HG03457 (cell line): ENCODE measurements around the gene MTHFR.

ENCODE experiments used
- ATAC-seq: cut with Tn5 transposase; IDR thresholded peaks from one replicate; pipeline ENCODE4 v1.9.1; 2021; ENCODE audit warnings: moderate number of reproducible peaks; ENCODE audit not compliant: unreplicated experiment

Gene MTHFR

DNA sequence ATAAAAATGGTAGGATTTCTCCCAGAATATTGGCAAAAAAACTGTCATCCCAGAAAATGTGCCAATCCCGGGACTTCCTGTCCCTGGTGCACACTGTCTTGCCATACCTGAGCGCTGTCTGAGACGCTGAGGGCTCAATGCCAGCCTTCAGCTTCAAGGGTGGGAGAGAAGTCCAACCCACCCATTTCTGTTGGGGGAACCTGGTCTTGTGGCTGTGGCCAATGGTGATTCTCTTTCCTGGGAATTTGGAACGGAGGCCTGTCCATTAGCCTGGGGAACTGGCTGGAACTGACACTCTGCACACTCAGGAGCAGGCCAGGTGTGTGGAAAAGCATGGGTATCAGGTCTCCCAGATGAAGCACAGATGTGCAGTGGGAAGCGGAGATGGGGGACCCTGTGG, 6.7 kb downstream of the MTHFR start:
- ATAC-seq = no peak

DNA sequence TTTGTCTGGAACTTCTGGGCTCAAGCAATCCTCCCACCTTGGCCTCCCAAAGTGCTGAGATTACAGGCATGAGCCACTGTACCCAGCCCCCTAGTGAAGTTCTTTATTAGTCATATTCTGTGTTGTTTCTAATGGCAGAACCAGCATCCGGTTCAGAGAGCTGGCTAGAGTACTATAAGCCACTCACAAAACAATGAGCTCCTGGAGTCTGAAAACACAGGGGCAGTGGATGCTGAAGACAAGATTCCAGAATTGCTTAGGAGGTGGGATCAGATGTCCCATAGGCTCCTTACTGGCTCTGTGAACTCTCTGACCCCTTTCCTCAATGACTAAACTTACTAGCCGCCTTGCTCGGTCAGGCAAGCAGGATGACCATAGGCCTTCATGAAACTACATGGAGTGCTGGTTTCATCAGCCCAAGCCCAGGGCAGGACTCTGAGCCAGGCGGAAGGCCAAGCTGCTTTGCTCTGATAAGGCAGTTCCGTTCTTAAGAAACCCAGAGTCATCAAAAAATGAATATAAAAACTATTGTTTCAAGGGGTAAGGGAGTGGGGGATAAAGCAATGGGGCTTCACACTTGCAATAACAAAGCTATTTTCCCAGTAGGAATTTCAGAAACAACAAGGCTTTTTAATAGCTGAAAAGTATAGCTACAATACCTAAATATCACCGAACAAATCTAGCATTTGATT, 8.1 kb downstream of the MTHFR start:
- ATAC-seq = no peak

DNA sequence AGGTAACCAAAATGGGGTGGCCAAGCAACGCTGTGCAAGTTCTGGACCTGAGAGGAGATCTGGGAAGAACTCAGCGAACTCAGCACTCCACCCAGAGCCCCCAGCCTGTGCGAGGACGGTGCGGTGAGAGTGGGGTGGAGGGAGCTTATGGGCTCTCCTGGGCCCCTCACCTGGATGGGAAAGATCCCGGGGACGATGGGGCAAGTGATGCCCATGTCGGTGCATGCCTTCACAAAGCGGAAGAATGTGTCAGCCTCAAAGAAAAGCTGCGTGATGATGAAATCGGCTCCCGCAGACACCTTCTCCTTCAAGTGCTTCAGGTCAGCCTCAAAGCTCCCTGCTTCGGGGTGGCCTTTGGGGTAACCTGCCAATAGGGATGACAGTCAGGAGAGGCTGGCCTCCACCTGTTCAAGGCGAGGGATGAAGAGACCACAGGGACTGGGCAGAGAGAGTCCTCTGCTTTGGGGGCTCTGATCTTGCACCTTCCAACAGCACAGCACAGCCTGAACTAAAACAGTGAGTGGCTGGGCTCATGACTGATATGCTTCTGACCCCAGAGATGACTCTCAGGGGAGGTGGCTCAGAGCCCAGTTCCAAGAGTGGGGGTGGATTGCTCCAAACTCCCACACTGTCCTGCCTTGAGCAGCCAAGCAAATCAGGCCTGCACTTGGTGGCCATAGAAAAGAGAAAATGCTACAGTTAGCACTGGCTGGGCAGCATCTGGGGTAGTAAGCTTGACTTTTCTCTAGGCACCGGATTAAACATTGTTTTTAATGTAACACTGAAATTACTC, 9.5 kb downstream of the MTHFR start:
- no peak for ATAC-seq

DNA sequence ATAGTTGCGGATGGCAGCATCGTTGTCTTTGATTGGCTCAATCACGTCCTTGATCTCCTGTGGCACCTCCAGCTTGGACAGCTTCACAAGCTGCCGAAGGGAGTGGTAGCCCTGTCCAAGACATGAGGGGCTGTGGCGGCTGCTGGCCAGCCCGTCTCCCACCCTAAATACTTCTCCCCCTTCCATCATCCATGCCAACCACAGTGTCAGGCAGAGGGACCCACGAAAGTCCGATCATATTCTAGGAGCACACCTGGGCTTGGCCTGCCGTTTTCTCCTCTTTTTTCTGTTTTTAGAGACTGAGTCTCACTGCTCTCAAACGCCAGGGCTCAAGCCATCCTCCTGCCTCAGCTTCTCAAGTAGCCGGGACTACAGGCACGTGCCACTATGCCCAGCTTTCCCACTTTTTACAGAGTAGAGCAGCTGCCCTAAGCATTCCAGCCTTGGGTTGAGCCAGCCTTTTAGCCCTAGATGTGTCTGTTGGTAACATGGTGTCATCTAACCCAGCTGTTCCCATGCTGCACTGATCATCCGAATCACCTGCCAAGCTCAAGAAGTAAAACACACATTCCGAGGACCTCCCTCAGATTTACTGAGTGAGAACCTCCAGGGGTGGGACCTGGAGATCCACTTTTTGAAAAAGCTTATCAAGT, 10.4 kb downstream of the MTHFR start:
- ATAC-seq = no peak

DNA sequence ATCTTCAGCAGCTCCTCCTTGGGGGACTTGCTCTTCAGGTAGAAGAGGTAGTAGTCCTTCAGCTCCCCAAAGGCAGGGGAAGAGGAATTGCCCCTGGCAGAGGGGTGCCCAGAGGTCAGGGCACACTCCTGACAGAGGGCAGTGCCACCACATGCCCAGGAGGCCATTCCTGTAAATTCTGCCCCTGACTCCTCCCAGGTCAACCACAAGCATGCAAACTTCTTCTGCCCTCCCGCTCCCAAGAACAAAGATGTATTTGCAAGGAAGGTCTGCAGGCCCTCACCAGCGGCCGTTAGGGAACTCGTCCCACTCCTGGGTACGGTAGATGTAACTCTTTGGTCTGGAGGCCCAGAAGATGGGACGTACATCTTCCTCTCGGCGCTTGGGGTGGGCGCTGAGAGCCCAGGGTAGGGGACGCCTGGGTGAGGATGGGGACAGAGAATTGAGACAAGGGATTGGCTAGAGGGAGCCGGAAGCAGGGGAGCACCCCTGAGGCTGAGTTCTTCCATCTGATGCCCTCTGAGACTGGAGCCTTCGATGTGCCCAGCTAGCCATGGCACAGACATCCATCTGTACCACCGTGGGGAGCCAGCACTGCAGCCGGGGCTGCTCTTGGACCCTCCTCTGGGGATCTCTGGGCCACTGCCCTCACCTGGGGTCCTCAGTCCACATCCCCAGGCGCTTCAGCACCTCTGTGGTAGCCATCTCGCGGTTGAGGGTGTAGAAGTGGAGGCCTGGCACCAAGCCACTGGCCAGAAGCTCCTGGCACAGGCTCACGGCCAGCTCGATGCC, 11.1 kb downstream of the MTHFR start:
- no peak for ATAC-seq

DNA sequence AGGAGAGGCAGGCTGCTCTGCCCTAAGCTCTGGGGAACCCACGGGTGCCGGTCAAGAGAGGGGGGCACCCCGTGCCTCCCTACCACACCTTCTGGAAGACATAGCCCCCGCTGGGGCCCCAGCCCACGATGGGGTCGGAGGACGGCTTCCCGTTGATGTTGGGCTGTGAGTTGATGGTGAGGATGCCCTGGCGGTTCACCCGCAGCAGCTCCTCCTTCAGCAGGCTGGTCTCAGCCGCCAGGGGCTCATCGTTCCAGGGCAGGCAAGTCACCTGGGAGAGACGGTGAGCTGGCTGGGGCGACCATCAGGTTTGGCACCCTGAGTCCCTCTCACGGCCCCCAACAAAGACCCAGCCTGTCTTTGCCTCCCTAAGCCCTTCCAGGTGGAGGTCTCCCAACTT, 11.9 kb downstream of the MTHFR start:
- no peak for ATAC-seq

DNA sequence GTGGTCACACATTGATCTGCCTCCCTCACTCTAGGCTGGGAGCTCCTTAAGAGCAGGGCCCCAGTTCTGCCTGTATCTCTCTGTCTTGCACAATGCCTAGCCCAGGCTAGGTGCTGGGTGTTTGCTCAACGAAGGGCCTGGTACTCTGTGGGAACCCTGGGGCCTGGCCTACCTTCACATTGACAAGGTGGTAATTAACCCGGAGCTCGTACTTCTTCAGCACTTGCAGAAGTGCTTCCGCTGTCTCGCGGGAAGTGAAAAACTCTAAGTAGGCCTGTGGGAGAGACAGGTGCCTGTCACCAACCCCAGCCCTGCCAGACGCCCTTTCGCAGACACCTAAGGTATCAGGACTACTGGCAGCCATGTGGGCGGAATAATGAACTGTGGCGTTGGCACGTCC, 13.7 kb downstream of the MTHFR start:
- no peak for ATAC-seq

DNA sequence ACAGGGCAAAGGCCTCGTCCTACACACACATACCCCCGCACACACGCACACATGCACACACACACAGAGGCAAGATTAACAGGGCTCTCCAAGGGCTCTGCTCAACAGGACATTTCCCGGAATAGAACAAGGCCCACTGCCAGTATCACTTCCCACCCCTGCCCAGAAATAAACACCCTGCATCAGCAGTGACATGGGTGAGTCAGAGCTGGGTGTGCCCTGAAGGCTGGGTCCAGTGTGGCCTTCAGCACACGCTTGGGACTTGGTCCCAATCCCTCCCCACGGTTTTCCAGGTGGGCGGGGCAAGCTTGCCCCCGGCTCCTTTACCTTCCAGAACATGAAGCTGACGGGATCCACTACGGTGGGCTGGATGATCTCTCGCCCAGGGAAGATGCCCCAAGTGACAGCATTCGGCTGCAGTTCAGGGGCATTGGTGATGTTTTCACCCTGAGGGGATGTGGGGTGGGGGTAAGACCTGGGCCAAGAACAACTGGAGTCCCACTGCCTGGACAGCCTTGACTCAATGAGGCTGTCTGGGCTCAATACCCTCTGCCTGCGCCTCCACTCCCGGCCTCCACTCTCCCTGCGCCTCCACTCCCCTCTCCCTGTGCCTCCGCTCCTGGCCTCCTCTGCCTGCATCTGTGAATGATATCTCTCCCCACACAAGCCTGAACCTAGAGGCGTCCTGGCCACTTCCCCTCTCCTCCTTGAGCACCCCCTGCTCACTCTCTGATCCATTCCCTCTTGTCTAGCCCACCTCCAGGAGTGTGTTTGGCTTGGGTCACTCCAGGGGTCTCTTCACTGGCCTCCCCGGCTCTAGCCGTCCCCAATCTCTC, 14.7 kb downstream of the MTHFR start:
- ATAC-seq = no peak

DNA sequence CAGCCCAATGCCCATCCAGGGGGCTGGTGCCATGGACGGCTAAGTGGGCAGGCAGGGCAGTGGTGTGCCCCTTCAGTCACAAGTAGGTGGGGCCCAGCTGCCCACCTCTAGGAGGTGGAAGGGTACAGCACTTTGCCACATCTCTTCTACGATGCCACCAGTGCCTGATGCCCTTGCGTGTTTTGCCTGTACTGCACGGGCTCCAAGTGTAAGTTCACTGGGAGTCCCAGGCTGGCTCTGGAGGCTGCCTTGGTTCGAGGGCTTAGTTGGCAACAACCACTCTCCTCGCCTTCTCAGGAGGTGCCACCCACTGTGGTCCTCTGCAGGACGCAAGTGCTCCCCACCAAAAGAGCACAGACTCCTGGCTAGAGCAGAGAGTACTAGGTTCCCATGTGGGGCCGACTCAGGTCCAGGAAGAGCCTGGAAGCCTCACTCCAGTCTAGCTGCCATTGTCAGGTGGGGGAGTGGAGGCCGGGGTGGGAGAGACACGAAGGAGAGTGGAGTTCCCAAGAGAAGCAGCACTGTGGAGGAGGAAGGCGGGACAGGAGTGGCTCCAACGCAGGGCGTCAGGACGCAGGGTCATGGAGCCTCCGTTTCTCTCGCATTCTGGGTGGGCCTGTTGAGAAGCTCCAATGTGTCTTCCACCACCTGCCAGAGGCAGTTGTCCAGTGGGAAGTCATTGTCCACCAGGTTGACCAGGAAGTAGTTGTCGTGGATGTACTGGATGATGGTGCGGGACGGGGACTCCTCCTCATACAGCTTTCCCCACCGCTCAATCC, 15.5 kb downstream of the MTHFR start:
- no peak for ATAC-seq

DNA sequence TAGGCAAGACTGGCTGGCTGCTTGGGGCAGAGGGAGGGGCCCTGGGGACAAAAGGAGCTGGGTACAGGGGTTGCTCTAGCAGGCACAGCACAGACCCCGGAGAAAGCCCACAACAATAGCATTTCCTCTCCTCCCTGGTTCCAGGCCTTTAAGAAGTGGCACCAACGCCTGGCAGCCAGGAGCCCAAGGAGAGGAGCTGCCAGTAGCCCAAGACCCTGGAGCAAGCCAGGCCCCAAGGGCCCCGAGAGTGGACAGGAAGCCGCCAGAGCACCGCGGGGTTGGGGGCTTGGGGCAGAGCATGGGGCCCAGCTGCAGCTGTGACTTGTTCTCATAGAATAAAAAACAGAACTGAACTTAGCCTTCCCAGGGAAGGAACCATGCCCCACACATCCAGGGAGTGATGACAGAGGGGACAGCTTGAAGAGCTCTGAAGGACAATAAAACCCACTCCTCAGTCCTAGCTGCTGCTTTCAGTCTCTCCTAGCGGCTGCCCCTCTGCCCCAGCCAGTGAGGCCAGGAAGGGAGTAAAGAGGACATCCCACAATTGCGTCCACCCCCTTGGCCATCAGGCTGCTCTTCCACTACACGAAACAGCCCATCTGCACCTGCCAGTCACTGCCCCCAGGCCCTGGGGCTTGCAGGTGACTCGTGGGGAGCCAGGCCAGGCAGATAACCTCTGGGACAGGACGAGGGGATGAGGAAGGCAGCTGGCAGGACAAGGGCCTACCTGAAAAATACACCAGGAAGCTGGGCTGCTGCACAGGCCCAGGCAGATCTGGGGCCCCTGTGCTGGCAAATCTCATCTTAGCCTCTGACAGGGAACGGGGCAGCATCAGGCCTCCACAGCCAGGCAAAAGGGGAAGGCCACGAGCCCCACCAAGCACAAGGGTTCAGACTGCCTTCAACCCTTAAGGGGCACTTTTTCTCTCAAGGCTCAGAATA, 16.4 kb downstream of the MTHFR start:
- ATAC-seq = no peak

DNA sequence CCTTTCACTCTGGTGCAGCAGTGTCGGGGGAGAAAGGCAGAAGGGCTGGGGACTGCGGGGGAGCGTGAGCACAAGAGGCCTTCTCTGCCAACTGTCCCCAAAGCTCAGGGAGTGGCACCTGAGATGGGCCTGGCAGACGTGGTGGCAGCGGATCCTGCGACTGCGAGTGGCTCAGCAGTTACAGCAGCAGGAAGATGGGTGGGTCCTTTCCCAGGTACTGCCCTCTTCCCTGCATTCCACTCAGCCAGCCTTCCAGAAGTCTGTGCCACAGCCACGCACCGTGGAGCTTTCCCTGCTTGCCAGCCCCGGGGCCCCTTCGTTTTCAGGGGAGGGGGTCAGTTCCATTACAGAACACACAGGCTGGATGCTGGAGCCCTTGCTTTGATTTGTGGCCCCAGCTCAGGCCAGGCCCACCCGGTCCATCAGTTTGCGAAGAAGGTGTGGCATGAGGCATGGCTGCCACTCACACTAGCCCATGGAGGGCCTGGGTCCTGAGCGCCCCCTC, 17.2 kb downstream of the MTHFR start:
- no peak for ATAC-seq

DNA sequence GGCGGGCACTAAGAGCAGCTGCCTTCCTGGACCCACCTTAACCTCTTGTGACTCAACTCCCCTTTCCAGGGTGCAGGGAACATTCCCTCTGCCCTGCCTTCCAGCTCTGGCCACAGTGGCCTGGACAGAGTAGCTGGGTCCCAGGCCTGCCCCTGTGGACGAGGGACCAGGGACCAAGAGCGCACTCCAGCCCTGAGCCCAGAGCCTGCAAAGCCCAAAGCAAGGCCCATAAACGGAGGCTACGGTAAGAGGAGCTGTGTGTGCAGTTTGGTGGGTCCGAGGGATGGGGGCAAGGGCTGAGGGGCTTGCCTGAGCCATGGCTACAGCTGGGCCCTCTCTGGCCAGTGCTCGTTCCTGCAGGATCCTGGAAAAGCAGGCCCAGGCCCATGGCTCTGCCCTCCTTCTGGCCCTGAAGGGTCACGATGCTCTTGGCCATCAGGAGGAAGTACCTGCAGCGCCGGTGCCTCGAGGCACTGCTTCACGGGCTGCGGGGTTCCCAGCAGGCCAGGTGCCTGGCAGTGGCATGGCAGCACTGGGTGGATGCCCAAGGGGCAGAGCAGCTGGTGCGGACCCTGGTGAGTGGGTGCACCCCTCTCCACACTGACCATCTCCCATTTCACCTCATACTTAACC, 17.8 kb downstream of the MTHFR start:
- ATAC-seq = no peak

DNA sequence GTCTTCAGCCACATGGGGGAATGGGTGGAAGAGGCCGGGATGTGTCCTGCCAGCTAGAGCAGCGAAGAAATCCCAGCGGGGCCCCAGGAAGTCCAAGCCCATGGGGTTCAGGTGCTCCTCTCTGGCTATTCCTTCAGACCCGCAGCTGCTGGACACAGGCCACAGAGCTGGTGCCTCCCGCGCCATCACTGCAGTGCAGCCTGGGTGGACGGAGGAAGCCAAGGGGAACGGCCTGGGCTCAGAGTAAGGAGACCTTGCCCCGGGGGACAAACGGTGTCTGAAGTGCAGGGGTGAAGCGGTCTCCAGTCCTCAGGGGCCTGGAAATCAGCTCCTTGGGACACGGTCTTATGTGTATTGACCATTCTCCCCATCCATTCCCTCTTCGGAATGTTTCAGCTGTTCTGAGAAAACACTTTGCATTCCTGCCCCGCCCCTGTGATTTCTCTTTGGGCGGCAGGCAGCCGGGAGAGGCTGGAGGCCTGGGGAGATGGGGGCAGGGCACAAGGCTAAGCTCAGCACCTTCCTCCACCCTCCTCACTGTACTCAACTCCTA, 18.4 kb downstream of the MTHFR start:
- ATAC-seq = no peak

DNA sequence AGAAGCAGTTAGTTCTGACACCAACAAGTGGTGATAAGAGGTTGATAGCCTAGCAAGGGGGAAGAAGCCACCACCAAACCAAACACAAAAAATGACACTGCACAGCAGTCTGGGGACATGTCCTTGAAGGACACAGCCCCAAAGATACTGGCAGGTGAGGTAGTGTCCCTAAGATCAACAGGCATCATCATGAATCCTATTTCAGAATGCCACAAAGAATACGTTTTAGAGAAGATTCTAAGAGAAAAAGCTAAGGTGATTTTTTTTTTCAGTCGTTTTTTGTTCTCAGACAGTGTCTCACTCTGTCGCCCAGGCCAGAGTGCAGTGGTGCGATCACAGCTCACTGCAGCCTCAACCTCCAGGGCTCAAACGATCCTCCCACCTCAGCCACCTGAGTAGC, 19.6 kb downstream of the MTHFR start:
- no peak for ATAC-seq

DNA sequence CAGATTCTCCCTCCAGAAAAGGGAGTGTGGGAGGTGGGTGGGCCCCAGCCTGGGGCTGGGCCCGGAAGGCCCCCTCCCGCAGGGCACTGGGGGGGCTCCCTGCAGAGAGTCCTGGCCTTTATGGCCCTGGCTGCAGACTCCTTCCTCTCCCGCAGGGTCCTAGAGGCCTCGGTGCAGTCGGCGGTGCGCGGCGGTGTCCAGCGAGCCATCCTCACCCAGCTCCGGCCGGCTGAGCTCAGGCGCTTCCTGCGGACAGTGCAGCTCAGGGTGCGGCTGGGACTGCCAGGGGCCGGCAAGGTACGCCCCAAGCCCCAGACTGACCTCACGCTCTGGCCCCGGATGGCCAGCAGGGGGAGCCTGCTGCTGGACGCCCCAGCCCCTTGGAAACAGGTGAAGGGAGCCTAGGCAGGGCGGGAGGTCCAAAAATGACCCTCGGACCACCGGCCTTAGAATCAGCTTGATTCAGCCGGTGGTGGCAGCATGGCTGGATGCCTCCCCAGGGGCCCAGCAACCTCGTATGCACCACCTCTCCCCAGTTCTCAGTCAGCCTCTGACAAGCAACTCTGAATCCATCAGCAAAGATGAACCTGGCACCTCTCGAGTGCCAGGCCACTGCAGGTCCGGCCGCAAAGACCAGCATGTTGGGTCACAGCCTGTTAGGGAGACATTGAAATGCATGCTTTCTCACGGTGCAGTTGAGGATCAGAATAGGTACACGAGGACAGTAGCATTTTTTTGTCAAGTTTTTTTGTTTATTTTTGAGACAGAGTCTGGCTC, 20.6 kb downstream of the MTHFR start:
- no peak for ATAC-seq

DNA sequence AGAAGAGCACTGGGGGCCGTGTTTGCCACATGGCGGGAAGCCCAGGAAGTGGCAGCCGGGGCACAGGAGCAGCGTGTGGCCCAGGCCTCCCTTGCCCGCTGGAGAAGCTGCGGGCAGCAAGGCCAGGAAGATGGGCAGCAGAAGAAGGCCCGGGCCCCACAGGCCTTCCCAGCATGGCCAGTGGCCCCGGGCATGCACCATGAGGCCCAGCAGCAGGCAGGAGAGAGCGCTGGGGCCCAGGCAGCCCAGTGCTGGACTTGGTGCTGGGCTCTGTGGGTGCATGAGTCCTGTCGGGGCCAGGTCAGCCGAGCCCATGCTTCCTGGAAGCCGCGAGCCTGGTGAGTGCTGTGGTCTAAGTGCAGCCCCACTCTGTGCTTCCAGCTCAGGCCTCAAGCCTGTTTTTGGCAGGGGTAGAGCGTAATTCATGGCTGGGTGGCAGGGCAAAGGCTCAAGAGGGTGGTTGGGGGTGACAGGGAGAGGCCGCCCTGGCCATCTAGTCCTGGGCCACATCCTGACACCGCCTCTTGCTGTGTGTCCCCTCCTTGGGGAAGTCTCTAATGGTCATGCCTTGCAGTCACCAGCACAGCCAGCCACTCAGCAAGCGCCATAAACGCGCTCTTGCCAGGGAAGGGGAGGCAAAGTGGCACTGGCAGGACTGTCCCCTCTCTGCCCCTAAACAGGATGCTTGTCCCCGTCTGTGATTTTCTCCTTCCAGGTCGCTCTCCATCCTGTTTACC, 21.3 kb downstream of the MTHFR start:
- no peak for ATAC-seq
